T follicular helper cell (primary cell): ENCODE data around the gene ENTPD8.
"Not testable (repeated sequence)": the region's sequence is repeated elsewhere in the genome, so short reads cannot be mapped to it uniquely, and the experiment has no call there.

Experiments used
- DNase-seq: peaks from one replicate; pipeline ENCODE4 v3.0.0-alpha.2; 2020; ENCODE audit warnings: low read depth

The ENTPD8 gene

DNA sequence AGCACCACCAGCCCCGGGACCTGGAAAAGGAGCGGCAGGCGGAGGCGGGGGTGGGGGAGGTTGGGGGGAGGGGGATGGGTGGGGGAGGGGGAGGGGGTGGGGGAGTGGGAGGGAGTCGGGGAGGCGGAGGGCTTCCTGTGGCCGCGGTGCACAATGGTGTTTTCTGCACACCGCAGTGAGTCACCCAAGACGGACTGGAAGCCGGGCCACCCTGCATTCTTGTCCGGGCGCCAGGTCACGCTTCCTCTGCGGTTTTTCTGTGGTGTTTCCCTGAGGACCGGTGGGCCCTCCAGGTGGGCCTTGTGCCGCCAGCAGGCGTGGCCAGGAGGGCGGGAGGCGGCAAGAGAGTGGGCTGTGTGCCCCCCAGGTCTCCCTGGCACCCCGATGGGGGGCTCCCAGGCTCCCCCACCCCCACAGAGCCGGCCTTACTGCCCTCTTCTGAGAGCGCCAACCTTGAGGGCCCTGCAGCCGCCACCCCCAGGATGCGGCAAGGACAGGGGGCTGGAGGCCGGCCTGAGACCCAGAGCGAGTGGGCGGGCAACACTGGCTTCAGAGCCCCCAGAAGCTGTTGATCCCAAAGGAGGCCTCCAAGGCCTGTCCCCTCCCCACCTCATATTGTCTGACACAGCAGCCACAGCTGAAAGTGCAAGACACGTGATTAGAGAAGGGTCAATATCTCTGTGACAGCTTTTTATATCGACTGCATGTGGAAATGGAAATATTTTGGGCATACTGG is 29.3 kb downstream of the ENTPD8 start:
- no peak for DNase-seq

DNA sequence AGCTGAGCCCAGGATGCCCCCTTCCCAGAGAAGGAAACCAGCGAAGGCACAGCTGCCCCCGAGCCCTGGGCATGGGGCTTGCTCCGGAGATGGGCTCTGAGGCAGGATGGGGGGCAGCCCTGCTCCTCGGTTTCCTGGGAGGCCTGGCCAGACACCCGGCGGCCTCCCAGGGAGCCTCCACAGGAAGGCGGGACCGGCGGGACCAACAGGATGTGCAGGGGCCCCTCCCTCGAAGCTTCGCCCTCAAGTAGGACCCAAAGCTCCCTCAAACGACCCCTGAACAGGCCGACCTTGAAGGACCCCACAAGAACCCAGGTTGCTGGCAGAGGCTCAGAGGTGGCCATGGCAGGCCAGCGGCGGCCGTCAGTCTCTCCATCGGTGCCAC is 29.9 kb downstream of the ENTPD8 start:
- DNase-seq: no peak

DNA sequence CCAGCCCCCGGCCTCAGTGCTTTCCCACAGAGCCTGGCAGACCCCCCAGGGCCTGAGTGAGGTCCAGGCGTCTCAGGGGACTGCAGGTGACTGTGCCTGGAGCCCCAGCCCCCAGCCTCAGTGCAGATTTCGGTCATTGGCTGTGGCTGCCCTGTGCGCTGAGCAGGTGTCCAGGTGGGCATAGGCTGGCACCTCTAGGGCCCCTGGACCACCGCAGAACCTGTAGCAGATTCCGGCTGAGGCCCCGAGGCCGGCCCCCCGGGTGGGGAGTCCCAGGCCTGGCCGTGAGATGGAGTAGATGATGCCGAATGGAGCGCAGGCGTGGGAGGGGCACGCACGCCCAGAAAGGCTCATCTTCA is 30.3 kb downstream of the ENTPD8 start:
- no peak for DNase-seq

DNA sequence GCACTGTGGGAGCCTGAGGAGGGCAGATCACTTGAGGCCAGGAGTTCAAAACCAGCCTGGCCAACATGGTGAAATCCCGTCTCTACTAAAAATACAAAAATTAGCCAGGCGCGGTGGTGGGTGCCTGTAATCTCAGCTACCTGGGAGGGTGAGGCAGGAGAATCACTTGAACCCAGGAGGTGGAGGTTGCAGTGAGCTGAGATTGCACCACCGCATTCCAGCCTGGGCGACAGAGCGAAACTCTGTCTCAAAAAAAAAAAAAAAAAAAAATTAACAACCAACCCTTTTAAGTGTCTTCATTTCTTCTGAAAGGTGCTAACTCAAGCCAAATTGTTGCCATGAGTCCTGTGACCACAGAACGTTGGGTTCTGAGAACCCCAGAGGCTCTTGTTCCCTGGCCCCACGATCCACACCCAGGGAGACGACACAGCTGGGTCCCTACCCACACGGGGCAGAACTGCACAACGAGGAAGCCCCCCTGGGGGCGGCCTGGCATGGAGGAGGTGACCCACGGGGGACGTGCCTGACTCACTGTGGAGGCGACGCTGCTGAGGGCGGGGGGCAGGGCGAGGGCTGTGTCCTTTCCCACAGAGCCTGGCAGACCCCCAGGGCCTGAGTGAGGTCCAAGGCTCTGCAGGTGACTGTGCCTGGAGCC is 30.8 kb downstream of the ENTPD8 start:
- not testable (repeated sequence) for DNase-seq

DNA sequence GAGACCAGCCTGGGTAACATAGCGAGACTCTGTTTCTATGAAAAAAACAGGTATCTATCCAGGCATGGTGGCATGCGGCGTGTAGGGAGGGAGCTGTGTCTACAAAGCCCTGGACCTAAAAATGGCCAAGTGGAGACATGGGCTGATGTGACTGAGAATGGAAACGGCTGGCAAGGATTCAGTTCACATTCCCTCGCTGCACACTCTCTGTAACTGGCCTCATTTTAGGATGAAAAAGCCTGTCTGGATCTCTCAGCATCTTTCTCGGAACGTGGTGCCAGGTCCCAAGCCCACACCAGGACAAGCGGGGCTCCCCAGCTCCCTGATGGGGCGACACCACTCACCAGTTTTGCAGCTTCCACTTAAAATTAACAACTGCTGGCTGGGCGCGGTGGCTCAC is 31.6 kb downstream of the ENTPD8 start:
- DNase-seq: no peak

DNA sequence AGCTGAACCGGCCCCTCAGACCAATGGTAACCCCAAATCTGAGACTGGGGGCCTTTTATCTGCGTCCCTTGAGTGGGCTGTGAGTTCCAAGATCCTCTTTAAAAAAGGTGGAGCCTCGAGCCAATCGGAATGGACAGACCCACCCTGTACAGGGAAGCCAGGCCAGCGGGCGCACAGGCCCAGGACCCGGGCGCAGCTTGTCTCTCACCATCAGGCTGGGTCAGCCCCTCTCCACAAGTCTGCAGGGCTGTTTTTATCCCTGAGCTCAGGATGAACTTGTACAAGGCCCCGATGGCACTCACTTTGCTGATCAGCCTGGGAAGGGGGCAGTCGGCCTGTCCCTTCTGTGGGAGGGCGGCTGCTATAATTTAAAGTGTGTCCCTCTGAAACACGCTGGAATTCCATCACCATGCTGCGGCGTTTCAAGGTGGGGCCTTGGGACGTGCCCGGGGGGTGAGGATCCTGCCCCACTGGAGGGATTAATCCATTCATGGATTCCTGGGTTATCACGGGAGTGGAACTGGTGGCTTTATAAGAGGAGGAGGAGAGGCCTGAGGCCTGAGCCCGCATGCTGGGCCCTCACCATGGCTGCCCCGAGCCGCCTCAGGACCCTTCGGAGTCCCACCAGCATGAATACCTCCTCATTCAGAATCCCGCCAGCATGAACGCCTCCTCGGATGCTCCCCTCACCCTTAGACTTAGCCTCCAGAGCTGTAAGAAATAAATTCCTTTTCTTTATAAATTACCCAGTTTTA is 32.3 kb downstream of the ENTPD8 start:
- no peak for DNase-seq

DNA sequence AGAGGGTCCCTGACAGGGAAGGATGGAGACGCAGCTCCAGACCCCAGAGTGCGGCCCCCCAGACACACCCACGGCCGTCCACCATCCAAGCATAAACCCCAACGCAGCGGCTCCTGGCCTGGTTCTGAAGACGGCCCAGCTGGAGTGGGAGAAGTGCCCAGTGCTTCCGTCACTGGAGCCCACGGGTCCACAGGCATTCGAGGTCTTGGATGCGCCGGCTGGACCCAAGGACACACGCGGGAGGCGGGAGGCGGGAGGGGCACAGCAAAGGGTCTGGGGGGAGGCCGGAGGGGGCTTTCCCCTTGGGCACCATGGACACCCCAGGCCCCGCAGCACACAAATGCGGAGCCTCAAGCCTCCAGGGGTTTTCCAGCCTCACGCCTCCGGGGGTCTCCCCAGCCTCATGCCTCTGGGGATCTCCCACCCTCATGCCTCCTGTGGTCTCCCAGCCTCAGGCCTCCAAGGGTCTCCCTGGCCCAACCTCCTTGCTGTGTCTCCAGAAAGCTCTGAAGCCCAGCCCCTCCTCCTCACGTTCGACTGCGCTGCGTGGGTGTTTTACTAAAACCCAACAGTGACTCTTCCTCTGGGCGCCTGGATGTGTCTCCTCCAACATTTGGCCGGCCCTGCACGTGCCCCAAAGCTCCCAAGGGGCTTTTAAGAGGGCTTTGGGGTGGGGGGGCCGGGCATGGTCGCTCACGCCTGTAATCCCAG is 33.4 kb downstream of the ENTPD8 start:
- no peak for DNase-seq

DNA sequence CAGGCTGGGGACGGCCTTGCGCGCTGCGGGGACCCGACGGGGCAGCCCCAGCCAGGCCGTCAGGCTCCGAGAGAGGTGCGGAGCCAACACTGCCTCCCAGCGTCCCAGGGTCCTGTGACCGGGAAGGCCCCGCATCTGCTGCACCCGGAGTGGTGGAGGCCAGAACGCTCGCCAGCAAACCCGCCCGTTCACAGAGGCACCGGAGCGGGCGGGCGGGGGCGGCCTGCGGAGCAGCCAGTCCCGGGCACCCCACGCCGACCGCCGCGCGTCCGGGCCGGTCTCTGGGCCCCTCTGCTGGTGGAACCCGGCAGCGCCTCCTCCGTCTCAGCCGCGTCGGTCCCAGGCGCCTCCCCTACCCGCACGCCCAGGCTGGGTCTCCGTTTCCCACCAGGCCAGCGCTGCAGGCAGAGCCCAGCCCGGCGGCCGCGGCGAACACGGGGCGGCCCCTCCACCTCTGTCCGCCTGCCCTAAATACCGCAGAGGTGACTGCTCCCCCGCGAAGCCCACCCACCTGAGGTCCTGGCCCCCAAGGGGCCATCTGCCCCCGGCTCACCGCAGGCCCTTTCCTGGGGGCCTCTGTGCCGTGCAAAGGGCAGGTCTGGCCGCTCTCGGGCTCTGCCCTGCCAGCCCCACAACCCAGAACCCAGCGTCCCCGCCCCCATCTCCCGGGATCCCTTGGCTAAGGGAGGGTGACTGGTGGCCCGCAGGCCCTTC is 34.1 kb downstream of the ENTPD8 start:
- peak; percentile 56 for DNase-seq

DNA sequence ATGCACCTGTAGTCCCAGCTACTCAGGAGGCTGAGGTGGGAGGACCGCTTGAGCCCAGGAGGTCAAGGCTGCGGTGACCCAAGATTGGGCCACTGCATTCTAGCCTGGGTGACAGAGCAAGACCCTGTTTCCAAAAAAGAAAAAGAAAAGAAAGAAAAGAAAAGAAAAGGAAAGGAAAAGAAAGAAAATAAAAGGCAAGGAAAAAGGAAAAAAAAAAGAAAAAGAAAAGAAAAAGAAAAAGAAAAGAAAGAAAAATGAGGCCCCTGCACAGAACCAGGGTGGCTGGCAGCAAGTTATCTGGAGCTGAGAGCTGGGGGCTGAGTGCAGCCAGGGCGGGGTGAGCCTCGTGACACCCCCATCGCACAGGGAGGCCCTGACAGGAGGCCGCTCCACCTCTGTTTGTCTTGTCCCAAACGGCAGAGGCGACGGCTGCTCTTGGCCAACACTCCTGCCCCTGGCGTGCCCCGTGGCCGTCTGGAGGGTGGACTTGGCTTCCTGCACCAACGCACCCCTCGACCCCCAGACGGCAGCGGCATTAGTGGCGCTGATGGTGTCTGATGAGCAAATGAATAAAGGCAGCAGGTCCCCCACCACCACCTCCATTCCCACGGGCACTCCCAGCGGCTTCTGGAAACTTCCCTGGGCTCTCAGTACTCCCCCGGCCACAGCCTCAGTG is 34.9 kb downstream of the ENTPD8 start:
- no peak for DNase-seq

DNA sequence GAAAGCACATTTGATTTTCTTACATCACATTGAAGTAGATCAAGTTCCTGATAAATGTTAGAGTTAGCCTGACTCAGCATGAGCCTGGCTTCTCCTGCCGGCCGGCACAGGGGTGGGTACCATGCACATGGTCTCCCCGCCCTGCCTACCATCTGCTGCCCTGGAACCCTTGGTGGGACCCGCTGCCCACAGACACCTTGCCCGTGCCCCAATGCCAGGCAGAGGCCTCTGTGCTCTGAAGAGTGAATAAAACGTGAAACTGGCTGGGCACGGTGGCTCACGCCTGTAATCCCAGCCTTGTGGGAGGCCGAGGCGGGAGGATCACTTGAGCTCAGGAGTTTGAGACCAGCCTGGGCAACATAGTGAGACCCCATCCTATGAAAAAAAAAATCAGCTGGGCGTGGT is 35.5 kb downstream of the ENTPD8 start:
- DNase-seq: no peak

DNA sequence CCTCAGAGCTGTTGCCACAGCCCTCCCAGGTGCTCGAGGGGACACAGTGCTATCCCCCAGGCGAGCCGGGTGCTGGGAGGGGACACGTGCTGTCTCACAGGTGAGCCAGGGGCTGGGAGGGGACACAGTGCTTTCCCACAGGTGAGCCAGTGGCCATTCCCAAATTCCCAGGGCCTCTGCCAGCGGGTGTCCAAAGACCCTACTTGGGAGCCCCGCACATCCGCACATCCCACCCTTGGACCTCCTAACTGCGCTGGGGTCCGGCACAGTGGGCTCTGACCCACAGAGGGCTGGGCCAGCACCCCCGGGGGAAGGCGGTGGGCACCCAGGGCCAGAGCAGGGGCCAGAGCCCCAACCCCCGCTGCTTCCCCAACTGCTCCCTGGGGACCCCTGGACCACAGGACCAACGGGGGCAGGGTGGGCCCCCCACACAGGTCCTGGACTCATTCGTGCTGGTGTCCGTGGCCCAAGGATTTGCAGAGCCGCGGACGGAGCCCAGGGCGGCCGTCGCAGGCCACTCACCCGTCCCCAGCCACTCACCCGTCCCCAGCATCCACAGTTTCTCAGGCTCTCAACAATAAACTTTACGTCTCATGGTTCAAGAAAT is 36.1 kb downstream of the ENTPD8 start:
- DNase-seq: no peak

DNA sequence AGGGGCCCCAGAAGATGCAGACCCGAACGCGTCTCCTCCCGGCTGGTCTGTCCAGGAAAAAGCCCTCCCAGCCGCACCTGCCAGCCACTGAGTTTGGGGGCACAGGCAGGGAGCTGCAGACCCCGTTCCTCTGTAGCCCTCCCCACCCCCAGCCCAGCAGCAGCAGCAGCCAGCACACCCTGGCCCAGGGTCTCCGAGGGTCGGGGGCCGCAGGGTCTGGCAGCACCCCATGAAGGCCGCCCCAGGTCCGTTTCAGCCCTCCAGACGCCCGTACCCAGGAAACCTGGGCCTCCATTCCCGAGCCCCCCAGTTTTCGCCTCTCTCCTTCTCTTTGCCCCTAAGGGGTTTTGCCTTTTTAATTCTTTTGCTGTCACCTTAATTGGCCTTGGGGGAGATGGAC is 37.9 kb downstream of the ENTPD8 start:
- no peak for DNase-seq

DNA sequence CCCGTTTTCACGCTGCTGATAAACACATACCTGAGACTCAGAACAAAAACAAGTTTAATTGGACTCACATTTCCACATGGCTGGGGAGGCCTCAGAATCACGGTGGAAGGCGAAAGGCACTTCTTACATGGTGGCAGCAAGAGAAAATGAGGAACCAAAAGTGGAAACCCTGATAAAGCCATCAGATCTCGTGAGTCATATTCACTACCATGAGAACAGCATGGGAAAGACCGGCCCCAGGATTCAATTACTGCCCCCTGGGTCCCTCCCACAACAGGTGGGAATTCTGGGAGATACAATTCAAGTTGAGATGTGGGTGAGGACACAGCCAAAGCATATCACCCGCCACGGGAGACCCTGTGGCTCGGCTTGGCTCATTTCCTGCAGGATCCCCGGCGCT is 38.4 kb downstream of the ENTPD8 start:
- DNase-seq: no peak

DNA sequence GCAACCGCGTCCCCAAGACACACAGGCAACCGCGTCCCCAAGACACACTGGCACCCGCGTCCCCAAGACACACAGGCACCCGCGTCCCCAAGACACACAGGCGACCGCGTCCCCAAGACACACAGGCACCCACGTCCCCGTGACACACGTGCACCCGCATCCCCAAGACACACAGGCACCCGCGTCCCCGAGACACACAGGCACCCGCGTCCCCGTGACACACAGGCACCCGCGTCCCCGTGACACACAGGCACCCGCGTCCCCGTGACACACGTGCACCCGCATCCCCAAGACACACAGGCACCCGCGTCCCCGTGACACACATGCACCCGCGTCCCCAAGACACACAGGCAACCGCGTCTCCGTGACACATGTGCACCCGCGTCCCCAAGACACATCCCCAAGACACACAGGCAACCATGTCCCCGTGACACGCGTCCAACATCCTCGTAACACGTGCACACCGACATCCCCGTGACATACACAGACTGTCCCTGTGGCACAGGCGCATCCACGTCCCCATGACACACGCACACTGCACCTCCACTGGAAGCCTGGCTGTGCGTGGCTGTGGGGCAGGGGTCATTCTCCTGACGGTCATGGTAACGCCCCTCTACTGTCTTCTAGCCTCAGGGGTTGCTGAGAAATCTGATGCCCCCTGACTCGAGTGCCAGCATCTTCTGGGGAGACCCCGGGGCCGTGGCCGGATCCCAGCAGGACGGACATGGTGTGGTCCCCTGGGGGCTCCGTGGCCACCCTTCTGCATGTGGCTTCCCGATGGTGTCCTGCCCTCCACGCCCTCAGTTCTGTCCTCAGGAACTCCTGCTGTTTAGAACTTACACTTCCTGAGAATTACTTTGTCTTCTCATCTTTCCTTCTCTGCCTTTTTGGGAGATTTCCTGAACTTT is 42.3 kb downstream of the ENTPD8 start:
- DNase-seq: no peak

DNA sequence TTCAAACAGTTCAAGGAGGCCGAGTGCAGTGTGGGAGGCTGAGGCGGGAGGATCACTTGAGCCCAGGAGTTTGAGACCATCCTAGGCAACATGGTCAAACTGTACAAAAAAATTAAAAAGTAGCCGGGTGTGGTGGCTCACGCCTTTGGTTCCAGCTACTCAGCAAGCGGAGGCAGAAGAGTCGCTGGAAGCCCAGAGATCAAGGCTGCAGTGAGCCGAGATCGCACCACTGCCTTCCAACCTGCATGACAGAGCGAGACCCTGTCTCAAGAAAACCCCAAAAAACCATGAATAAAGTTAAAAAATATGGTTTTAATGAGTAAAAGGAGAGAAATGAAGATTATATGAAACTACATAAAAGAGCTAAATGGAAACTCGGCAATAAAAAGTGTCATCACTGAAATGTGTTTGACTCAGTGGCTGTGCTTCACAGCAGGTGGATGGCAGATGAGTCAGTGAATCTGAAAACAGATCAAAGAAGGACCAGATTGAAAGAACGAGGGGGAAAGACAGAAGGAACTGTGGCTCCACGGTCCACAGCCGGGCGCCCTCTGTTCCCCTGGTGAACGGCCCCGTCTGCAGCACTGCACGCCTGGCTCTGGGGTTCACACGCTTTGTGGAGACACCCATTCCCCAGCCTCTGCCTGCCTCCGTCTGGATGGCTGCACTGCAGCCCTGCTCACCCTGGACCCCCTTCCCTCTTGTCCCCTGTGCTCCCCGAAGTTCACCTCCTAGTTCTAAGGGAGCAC is 43.3 kb downstream of the ENTPD8 start:
- no peak for DNase-seq

DNA sequence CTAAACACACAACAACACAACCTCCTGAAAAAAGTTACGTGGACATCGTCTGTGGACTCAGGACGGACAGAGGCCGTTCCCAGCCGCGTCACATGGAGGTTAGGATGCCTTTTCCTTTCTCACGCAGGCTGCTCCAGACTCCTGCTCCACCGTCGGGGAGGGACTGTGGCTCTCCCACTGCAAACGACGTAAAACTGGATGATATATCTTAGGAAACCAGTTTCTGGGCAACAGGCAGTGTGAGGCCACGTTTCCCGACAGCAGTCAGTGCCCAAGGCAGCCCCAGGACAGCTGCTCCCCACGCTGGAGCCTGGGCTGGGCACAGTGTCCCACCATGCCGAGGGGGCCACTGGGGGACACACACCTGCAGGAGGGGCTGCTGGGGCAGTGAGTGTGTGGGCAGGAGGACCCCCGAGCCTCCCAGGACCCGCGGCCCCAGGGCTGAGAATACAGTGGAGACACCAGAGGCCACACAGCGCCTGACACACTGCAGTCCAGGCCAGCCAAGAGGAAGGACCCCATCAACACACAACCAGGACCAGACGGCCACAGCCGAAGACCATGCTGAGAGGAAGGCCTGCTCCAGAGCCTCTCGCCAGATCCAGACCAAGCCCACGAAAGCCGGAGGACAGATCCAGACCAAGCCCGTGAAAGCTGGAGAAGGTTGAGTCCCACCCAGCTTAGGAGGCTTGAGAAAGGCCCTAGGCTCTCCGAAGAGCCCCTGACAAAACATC is 44.4 kb downstream of the ENTPD8 start:
- no peak for DNase-seq

DNA sequence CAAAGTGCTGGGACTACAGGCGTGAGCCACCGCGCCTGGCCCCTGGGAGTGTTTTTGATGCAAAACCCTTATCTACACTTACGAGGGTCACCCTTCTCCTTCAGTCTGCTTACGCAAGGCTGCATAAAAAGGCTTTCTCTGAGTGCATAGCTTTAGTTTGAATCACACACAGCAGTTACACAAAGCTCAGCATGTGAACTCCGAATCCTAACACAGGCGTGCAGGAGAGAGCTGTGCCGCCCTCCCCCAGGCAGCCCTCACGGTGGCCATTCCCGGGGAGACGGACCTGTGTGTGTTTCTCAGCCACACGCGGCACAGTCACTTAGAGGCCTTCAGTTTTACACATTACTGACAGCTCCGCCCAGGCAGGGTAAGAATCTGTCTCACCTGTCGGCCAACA is 44.9 kb downstream of the ENTPD8 start:
- DNase-seq: no peak

DNA sequence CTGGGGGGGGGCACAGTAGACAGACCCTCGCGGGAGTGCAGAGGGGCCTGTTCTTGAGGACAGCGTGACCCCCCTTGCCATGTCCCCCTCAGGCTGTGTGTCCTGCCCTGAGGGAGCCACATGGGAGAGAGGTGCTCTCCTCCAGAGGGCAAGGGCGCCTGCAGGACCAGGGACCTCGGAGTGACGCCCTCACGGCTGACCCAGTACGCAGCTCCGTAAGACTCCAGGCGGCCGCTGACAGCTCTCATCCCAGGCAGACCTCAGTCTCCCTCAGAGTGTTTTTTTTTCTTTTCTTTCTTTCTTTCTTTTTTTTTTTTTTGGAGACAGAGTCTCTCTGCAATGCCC is 45.5 kb downstream of the ENTPD8 start:
- no peak for DNase-seq
